ENCODE data around the gene ATP2C2. TPM values are rescaled to one million over a fixed set of nuclear protein-coding genes. Genes with fewer than 3 reads are reported as not detected.

The ATP2C2 gene
- total RNA-seq, 1 experiment from 2014 or later = 4.0 TPM

GRCh38 chr16:84500531-84500930 is 132.2 kb downstream of the ATP2C2 start:
- TF ChIP-seq CTCF (conservative IDR thresholded peaks at IDR 0.05) = no peak
- H2BK5ac ChIP-seq (ENCODE audit: insufficient read length, low read length) = no peak overlapping the region
- H2AK5ac ChIP-seq (ENCODE audit: insufficient read length, low read length) = no peak overlapping the region
- no peak overlapping the region for H2AFZ ChIP-seq (ENCODE audit: low read length)
- Mint-ChIP-seq H3K27me3 (ENCODE audit: low read depth) (peaks cover 2% of the 10 kb centered on the region; the same call in 1 of the 2 replicates), H3K4me1 (peaks cover 16 to 18% of the 10 kb centered on the region in 2 experiments), H3K4me3 (no peak overlapping the region), H3K27ac (no peak overlapping the region), H3K9me3 (peaks cover 0 to 2% of the 10 kb centered on the region in 2 experiments; a peak in 2 of 5 replicates), H3K36me3 (ENCODE audit: insufficient read depth in 1 of 3, low read depth in 3 of 3) (peaks cover 11 to 40% (median 28%) of the 10 kb centered on the region in 3 experiments)
- H3K27ac ChIP-seq (ENCODE audit: insufficient read length, low read depth, low read length) = no peak overlapping the region
- no CpG with 5 or more reads among the region's 13 CpGs for WGBS (ENCODE audit: extremely low coverage, insufficient read length, low lambda C conversion rate)
- H4K8ac ChIP-seq (replicated peaks; ENCODE audit: insufficient read length, low read depth, low read length) = no peak overlapping the region
- H3K79me2 ChIP-seq (ENCODE audit: insufficient read depth, low read length) = no peaks in the 10 kb centered on the region
- H4K20me1 ChIP-seq (ENCODE audit: control insufficient read depth, insufficient read depth, insufficient read length) = no peaks in the 10 kb centered on the region
- no peaks in the 10 kb centered on the region for H3K9me3 ChIP-seq (ENCODE audit: control insufficient read depth, low read depth, low read length)
- no peak overlapping the region for H2BK15ac ChIP-seq (ENCODE audit: low read depth, low read length)
- peaks cover 4% of the 10 kb centered on the region for H3K23me2 ChIP-seq (ENCODE audit: insufficient read length, low read depth, low read length, poor library complexity, severe bottlenecking)
- no peak overlapping the region for H2BK12ac ChIP-seq (ENCODE audit: insufficient read length, low read depth, low read length)
- no peak overlapping the region for H3K18ac ChIP-seq (ENCODE audit: insufficient read length, low read depth, low read length)
- no peak overlapping the region for H2BK20ac ChIP-seq (ENCODE audit: low read depth, low read length, poor library complexity, severe bottlenecking)
- no peak overlapping the region for H3K14ac ChIP-seq (ENCODE audit: insufficient read depth, low read length)
- no peak overlapping the region for H3K56ac ChIP-seq (ENCODE audit: insufficient read length, low read depth, low read length)
- no peak overlapping the region for H4K5ac ChIP-seq (ENCODE audit: insufficient read length, low read depth, low read length)
- H3T11ph ChIP-seq (ENCODE audit: low read length) = no peak overlapping the region
- no peaks in the 10 kb centered on the region for H3K79me1 ChIP-seq (ENCODE audit: insufficient read depth, low read depth, low read length, poor library complexity, severe bottlenecking)
- no peak overlapping the region for H3K4ac ChIP-seq (ENCODE audit: low read depth, low read length)
- H3K23ac ChIP-seq (ENCODE audit: insufficient read length, low read depth, low read length) = no peak overlapping the region
- no peaks in the 10 kb centered on the region for H3K4me1 ChIP-seq (ENCODE audit: insufficient read depth, low read length)
- no peak for DNase-seq
- no peak overlapping the region for H4K91ac ChIP-seq (ENCODE audit: insufficient read length, low read depth, low read length)
- H3K27me3 ChIP-seq (ENCODE audit: insufficient read depth, low read length) = no peaks in the 10 kb centered on the region
- no peak overlapping the region for H3K4me2 ChIP-seq (ENCODE audit: insufficient read depth, insufficient read length, low read length)
- no peak overlapping the region for H3K9ac ChIP-seq (ENCODE audit: extremely low read depth, insufficient read length, low read length)
- no peak overlapping the region for H2BK120ac ChIP-seq (ENCODE audit: low read depth, low read length, poor library complexity, severe bottlenecking)

Data from H9 (cell line).